ENCODE measurements around the gene FGGY.

The FGGY gene

DNA sequence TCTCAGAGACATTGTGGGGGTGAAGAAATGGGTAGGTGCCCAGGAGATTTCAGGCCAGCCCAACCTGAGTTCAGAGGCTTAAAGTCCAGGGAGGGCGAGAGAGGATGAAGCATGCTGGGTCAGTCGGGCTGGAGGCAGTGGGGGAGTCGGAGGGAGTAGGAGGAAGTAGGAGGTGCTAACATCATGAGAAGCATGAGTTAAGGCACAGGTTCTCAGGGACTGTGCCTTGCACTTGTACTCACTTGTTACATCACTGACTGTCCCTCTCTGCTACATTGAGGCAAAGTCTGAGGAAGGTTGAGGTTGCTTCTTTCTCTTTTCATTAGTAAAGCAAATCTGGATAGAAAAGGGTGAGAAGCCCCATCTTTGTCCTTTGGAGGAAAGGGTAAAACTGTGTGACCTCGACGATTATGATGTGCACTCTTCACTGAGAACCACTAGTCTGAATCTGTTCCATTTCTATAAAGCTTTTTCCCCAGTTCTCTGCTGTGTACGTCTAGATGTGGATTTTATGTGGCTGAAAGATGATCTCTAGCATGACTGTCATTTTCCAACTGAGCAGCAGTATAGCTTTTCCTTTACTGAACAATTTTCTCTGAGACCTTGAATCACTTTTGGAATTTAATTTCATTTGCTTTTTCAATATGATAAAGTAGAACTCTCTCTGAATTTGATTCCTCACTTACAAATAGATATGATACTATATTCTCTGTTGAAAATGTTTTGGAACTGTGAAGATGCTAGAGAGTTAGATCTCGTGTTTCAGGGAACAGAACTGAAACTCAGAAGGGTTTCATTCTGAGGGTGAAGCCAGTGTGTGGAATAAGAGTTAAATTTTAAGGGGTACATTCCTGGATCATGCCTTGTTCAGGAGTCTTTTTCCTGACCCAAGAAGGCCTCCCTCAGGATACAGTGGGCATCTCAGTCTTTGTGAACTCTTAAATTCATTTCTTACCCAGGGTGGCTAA lies 94.6 kb downstream of the FGGY start:
- DNase-seq = no peak

DNA sequence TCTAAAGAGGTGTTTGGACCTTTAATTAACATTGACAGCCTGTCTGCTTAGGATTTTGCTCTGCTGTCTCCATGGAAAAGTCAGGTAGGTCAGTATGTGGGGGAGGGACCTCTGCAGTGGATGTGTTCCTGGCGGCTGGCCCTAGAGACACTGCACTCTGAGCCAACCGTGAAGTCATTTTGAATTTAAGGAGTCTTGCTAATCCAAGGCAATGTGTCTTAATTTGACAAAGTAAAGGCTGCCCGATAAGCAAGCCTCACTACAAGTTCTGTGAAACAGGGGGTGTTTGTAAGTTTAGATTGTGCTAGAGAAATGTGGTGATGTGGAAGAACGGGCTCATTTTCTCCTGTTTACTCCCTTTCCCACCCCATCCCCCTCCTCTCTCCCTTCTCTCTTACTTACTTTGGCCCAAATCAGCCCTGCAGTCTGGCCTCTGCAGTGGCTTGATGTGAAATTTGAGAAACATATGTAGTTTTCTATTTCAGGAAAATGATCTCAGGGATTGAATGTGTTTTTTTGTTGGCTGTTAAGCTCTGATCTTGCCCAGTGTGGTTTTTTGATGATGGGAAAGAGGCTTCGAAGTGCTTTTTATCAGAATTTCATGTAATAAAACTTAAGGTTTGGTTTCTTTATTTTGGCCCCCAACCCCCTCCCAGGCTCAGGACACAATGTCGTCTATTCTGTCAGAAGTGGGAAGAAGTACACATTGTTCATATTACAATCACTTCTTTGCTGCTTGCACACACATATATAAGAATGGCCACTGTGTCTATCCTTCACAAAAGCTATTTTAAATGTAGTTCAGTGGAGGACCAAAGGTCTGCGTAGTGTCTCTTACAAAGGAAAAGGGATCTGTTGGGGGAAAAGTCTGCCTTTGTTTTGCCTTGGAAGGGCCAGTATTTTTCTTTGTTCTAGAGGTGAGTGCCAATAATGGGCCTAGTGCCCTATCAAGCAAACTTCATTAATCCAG lies 96.6 kb downstream of the FGGY start:
- no peak for DNase-seq

DNA sequence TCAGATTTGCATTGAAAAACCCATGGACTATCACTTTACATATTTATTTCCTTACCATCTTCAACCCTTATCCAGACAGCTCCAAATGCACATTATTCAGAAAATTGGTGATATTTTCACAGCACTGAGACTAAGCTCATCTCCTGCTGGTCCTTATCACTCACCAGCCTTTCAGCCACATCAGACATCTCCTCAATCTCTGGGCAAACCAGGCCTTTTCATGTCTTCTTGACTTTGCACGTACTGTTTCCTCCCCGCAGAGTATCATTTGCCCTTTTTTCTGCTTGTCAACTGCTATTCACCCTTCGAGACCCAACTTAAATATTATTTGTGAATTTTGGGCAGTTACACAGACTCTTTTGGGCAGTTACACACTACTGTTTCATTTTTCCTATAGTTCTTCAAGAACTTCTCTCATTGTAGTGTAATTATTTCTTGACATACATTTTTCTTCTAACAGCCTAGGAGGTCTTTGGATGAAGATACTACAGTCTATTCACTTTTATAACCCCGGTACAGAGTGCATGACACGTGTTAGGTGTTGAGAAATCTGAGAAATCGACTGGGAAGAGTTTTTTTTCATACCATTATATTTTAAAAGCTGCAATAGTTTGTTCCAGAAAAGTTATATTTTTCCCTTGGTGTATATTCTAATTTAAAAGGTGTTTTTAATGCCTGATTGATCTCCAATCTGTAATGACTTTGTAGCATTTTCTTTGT lies 98.0 kb downstream of the FGGY start:
- DNase-seq = no peak

DNA sequence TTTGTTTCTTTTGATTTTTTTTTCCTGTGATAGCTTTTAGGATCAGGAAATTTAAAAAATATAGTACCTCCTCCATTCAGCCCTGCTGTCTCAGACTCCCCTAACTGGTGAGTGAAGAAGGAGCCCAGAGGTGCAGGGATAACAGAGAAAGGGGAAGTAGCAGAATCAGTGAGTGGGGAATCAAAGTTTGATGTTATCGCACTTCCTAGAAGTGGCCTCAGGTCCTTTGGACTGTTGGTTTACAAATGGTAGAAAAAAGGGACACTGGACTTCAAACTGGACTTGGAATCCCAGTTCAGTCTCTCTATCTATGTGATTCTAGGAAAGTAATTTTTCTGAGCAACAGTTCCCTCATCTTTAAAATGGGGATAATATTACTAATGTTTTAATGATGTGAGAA lies 99.5 kb downstream of the FGGY start:
- no peak for DNase-seq

DNA sequence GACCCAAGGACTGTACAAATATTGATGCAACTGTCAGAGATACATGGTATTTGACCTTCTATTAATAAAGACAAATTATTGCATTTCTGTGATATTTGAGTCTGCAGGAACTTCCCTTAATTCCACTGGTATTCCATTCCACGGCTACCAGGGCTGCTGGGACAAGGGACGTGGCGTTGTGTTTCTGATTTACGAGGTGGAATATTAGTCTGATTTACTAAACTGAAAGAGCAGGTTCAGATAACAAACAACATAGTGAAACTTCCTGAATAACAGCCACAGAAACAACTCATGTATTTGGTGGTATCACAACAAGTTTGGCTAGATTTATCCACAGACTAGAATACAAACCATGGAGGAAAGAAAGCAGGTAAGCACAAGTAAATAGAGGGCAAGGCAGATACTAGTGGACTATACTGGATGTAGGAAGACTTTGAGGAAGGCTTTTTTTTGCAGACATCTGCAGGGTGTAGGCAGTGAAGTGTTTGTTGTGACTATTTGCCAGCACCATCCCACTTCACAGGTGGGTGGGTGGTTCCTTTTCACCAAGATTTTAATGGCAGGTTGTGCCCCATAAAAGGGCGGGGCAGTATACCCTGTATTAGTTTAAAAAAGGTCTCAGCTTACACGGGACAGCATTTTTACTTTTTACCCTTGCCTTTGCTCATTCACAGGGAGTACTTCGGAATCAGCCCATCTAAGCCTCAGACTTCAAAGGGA lies 100.4 kb downstream of the FGGY start:
- DNase-seq = no peak

DNA sequence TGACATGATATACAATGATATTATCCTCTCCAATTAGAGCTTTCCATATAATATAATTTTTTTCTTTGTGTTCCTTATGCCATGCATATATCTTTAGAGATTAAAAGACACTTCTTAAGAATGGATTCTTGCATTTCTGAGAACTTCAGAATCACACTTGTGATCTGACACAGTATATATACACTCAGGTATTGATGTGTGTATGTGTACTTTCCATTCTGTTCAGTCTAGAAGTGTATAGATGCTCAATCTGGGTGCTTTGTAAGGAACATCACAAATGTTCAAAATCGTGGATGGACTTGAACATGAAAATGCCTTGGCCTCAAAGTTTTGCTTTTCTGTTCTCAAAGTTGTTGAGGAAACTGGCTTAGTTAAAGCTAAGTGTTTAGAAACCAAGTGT lies 102.7 kb downstream of the FGGY start:
- DNase-seq = no peak

DNA sequence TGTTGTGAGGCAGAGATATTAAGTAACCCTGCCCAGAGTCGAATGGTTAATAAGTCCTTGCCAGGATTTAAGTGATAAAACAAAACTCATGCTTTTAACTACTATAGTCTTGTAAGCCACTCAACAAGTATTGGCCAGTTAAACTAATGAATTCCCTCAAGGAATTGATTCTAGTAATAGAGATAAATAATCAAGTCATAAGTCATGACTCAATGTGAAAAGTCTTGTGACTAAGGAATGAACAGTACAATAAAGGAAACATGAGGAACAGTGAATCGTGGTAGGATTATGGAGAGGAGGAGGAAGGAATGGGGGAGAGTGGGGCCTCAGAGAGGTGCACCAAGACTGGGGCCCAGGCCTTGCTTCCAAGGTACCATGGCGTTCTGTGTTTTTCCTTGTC lies 104.7 kb downstream of the FGGY start:
- DNase-seq = no peak

DNA sequence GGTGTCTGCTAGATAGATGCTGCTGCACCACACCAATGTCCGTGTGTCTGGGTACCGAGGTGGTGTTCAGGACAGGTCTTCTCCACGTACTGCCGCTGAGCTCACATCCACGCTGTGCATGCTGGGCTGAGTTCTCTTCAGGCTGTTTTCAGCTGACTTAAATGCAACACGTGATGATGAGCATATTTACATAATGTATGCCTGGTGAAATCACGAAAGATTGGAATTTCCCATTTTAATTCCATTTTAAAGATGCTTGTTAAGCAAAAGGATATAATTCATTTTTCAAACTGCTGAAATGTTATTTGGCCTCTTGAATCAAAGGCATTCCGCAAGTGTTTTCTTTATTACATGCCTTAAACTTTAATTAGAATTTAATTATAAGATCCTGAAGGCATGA lies 107.9 kb downstream of the FGGY start:
- DNase-seq = no peak

DNA sequence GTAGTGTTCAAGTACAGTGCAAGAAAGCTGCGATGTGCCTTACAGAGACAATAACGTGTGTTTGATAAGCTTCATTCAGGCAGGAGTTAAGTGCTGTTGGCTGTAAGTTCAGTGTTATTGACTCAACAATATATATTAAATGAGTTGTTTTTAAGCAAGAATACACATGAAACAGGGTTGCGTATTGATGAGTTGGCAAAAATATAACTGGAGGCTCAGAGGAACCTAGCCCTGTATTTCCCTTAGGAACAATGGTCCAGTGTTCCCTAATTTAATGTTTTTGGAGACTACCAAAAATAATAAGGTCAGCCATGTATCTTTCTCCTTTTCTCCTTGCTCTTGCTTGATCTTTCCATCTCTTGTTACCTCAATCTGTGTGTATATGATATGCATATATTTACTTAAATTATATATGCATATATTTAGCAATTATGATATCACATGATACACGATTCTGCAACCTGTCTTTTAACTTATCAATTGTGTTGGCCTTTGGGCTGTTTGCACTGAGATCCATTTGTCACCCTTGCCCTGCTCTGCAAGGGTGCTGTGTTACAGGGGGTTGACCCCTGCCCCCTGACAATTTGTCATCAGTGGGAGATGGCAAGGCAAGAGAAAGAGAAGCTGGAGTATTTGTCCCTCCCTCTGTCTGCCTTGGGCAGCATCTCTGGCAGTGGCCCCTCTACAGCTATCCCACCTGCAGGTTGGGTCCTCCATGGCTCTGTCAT lies 109.7 kb downstream of the FGGY start:
- no peak for DNase-seq

DNA sequence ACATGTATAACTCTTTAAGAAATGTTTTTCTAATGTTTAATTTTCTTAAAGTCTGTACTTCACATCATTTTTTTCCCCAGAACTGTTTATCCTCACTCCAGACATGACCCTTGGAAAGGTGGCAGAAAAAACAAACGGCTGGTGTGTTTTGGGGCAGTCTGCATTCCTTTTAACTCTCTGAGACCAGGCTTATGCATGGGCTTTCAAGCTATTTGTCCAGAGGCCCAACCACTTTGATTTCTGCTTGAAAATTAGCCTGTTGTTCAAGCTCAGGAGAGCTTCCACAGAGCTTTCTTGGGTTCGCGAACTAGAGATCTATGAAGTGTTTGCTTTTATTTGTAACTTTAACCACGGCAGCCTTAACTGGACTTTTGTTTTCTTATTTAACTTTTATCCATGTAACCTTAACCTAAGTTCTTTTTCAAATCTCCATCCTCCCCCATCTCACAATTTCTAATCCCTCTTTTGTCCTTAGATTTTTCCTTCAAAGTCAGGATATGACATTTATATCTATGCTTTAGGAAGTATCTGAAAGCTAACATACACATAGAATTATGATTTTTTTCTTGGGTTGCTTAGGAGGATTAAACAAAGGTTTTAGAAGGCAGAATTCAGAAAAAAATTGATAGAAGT lies 111.8 kb downstream of the FGGY start:
- DNase-seq = no peak

DNA sequence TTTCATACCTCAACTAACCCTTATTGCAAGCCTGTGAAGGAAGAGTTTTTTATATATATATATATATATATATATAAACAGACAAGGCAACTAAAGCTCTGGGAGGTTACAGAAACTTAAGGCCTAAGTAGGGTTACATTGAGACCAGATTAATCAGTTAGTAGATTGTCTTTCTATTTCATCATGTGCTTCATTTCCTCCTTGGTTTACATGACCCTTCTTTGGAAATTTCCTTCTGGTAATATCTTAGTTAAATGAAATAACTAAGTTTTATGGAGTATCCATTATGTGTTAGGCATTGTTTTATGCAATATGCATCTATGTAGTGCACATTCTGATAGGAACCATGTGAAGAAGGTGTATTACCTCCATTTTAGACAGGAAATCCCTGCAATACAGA lies 112.7 kb downstream of the FGGY start:
- no peak for DNase-seq

DNA sequence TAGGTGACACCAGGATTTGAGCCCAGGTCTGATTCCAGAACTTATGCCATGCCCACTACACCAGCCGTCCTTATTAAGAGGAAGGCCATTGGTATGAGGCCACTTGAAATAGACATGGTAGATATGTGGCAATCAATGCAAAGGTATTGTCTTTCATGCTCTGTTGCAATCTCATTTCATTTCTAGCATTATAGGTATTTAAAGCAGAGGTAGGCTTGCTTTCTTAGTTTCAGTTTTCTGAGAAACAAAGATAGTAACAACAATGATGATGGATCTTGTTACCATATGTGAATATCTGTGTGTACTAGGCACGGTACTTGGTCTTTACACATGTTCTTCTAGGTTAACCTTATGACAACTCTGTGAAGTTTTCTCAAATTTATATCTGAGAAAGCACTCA lies 113.1 kb downstream of the FGGY start:
- DNase-seq = no peak

DNA sequence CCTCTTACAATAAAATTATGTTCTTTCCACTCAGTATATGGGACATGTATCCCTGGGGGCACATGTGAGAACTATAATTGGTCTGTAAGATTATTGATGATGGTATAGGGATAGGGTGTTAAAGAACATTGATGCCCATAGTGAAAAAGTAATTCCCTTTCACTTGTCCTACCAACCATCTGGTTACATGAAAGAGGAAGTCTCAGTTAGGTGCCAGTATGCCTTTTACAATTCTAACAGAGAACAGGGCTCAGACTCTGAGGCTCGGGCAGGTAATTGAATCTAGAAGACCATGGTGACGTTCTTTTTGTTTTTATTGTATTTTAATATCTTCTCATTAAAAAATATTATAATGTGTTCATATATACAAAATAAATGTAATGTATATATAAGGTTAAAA lies 113.6 kb downstream of the FGGY start:
- no peak for DNase-seq

DNA sequence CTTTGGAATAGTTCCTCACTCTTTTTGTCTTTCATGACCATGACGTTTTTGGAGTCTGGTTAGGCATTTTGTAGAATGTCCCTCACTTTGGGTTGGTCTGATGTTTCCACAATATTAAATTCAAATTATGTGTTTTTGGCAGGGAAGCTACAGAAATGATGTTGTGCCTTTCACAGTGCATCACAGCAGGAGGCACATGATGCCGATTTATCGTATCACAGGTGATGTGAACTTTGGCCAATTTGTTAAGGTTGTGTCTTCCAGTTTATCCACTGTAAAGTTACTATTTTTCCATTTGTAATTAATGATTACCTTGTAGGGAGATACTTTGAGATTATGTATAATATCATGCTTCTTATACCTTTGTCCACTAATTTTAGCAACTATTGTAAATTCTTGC lies 114.3 kb downstream of the FGGY start:
- DNase-seq = no peak

DNA sequence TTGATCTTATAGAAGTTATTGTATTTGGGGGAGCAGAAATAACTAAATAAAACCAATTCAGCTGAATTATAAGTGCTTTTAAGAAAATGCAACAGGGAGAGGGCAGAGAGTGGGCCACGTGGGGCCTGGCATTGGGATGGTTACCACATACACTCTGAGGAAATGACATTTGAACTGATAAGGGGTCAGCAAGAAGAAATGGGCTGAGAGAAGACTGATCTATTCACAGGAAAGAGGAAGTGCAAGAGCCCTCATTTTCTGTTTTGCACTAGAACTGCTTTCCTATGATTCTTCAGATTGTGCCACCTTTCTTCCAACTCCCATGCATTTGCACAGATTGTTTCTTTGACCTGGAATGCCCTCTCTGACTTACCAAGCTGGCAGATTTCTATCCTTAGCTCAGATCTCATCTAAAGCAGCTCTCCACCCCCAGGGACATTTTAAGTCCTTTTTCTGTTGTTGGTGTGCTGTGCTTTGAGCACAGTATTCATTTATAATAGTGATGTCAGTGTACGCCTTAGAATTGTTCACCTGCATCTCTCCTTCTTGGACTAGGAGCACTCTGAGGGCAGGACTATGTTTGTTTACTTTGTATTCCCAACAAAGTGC lies 115.9 kb downstream of the FGGY start:
- DNase-seq = no peak

DNA sequence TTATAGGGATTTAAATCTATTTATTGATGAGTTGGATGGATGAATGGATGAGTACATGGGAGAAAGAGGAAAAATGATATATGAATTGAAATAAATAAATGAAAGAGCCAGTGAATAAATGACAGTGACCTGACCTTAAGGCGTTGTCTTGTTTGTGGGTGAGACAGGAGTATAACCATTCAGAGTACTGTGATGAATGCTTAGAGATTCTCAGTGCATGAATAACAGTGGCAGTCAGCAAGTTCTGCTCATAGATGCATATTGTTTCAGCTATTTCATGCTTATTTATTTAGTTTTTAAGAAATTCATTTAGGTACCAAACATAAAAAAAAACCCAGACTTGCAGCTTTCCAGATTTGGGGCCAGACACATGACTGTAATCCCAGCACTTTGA lies 116.4 kb downstream of the FGGY start:
- no peak for DNase-seq

DNA sequence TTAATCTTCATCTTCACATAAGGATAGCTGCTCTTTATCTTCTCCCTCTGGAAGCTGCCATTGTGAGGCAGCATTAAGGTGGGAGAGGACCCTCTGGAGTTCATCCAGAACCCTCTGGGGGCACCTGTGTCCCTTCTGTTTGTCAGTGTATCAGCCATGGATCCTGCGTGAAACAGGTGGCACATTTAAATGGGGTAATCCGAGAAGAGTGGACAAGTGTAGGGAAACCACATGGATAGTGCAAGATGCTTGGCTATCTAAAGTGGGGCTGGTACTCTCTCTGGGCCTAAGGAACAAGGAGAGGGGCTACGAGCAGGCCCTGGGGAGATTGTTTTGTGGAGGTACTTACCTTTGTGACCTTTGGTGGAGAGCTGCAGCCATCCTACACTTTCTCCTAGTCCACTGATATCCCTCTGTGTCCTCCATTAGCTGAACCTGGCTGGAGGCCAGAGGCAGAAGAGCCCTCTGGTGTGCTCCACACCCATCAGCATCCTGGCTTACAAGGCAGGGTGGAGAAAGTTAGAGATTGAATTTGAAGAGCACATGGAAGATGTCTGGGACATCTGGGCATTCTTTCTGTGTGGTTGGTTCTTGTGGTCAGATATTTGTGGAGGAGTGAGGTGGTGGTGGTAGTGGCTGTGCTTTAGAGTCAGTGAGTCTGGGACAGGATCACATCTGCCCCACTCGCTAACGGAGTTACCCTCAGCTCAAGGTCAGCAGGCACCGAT lies 117.7 kb downstream of the FGGY start:
- no peak for DNase-seq

DNA sequence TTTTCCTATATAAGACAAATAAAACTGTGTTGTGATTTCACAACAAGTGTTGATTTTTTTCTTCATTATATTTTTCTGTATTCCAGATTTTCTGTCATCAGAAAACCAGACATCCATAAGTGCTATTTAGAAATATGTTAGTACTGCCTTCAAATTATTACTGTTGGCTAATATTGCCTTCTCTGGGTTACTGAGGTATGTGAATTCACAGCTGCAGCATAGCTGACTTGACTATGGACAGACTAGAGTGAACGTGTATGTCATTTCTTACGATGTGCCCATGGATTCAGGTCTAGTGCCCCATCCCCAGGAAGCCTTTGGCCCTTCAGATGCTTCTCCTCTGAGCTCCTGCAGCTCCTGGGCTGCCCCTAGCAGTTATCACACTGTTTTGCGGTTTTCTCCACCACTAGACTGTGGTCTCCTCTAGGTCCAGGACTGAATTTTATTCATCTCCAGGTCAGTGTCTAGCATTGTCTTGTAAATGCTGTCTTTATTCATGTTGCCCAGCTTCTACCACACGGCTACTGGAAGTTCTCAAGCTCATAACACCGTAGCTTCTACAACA lies 118.5 kb downstream of the FGGY start:
- no peak for DNase-seq

DNA sequence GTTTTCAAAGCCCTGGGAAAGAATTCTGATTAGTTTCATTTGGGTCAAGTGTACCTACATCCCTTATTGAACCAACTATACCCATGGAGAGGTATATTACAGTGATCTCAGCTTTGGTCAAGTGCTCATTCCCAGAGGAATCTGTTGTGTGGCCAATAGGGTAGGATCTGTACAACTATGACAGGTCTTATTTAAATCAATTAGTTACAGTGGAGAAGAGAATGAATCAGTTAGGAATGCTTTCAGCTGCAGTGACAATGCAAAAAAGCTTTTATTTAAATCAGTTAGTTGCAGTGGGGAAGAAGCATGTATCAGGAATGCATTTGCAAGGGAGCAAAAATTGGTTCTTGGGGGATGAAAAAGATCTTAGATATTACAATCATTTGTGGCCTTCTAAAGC lies 119.0 kb downstream of the FGGY start:
- no peak for DNase-seq

DNA sequence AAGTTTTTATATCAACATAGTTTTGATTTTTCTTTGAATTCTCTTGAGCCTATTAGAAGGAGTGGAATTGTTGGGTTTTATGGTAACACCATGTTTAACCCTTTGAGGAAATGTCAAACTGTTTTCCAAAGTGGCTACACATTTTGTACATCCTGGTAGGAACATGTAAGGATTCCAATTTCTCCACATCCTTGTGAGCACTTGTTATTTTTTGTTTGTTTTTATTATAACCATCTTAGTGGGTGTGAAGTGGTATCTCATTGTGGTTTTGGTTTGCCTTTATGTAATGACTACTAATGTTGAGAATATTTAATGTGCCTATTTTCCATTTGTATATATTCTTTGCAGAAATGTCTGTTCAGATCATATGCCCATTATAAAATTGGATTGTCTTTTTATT lies 120.5 kb downstream of the FGGY start:
- no peak for DNase-seq
